Mucosa of gallbladder (tissue), 1 donor: ENCODE measurements around the gene DCLK3. TPM values are rescaled to one million over a fixed set of nuclear protein-coding genes. Genes with fewer than 3 reads are reported as not detected.

Source experiments
- DNase-seq: peaks from one replicate; pipeline ENCODE4 v3.0.0-alpha.2; 2020; ENCODE audit warnings: low spot score
- total RNA-seq: library from RNA; stranded (reverse); gene quantifications from one replicate; pipeline ENCODE4 v1.2.1, GENCODE V29; 2021
- donor health status: DM: no; HTN: no; CAD: no.

DCLK3 gene
- total RNA-seq, 1 donor from 2014 or later, result 0.12 TPM

- no peak for DNase-seq
Measured at GRCh38 chr3:36709826-36710365, 54.5 kb downstream of the DCLK3 start.

DNA sequence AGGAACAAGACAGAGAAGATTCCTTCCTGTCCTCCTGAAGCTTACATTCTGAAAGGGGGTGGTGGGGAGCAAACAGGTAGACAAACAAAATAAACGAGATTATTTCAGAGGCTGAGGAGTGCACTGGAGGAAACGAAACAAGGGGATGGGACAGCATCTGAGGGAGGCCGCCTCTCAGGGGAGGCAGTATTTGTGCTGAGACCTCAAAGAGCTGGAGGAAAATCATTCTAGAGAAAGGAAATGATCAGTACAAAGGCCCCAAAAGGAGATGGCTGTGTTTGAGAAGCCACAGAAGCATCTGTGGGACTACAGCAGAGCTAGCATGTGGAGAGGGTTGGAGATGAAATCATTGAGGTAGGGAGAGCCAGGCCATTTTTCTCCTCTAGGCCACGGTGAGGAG is 55.1 kb downstream of the DCLK3 start:
- DNase-seq, result no peak

DNA sequence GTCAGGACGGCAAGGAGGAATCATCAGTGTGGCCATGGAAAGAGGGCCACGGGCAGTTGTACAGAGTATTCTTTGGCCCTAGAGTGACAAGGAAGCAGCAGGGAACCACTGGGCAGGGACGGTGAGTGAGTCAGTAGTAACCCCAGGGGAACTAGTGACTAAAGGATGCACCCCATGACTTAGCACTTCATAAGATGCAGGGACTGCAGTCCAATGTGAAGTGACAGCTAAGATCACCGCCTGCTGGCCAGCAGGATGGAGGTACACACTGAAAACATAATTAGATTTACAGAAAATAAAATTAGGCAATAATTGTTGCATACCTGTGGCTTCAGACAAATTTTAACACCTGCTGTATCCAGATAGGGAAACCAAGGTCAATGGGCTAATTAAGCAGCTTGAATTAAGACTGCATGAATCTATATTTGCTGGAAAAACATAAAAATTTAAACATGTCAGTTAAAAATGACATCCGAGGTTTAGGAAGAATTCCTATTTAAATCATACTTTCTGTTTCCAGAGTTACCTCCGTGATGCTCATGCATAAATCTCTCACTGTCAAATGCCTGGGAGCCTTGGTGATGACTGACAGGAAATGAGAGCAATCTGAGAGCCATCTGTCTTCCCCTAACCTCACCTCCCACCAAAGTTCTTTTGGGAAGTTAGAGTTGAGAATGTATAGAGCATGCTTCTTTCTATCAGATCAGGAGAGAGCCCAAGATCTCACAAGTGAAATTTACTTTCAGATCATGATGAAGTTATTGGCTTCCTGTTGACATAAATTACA is 56.5 kb downstream of the DCLK3 start:
- no peak for DNase-seq

- DNase-seq, result no peak
Measured at GRCh38 chr3:36705015-36705414, 59.3 kb downstream of the DCLK3 start.

DNA sequence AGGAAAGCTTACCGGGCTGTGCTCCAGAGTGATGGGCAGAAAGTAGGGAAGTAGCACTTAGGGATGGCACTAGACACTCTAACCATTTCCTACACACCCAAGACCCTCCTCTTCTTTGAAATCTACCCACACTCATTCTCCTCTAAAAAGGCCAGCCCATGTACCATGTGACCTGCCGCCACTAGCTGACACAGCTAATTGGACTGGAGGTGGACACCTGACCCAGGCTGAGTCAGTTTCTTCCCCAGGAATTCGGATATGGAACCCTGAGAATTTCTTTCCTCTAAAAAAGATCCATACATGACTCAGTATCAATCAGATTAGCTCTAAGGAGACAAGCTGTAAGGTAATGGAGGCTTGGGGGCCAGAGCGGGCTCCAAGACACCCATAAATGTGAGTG is 60.1 kb downstream of the DCLK3 start:
- DNase-seq, result no peak

DNA sequence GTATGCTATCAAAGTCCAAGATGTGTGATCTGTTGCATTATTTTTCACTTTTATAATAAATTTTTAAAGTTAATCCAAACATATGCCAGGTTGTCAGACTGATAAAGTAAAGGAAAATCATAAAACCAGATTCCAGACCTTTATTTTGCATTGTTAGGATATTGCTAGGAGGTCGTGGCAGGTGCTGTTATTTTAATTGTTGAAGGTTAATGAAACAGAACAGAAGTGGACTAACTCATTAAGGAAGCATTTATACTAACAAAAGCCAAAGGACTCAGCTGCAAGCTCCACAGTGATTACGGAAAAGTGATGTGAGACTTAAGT is 63.1 kb downstream of the DCLK3 start:
- DNase-seq, result no peak

DNA sequence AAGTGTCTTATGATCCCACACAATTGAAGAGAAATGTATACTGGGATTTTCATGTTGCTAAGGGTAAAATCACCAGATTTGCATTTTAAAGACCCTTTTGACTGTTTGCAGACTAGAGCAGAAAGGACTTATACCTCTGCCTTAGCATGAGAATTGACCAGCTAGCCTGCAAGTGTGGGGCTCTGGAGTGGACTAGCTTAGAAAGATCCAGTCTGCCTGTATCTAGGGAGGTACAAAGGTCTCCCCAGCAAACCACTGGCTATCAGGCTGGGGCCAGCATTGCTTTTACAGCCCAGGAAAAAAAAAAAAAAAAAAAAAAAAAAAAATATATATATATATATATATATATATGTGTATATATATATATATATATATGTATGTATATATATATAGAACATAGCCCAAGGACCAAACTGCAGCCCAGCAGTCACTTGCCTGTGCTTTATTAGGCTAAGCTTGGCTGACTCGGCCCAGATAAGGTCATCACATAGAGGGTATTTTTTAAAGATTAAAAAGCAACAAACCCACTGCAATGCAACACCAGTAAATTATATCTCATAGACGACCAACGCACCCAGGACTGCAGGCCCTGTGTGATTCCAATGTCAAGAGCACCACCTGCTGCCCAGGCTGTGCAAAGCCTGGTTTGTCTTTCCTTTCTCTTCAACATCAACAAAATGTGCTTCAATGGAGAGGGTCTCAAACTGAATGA is 63.7 kb downstream of the DCLK3 start:
- DNase-seq, result peak; percentile 24

- DNase-seq, result no peak
Measured at GRCh38 chr3:36698314-36698713, 66.0 kb downstream of the DCLK3 start.

DNA sequence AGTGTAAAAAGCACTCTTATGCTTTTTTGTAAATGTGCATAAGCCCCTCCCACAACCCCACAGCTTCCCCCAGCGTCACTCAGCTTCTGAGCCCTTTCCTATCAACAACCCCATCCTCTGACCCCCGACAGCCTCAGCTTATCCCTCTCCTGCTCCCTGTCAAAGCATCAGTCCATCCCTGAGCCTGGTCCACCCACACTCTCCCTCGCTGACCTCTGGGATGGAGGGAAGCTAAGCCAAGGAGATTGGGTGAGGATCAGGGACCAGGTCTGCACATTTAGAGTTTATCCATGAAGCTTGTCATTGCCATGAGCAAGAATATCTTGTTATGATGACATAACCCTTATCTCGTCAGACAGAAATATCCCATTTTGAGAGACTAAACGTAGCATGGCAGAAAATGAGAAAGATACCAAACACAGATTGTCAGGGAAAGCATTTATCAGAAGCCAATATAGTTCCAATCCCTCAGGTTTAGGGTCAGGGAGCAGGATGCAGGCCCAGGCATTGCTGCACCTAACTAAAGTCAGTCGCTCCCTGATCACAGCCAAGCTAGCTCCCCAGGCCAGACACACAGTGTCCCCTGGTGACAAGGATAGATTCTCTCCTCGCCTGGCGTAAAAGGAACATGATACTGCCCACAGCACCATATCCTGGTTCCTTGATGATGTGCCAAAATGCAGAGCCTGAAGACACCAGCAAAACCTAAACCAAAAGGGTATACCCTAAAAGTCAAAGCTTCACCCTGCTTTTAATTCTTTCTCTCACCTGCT is 66.9 kb downstream of the DCLK3 start:
- DNase-seq, result no peak

GRCh38 chr3:36696799-36697198 is 67.6 kb downstream of the DCLK3 start:
- DNase-seq, result no peak

- DNase-seq, result no peak
Measured at GRCh38 chr3:36695769-36696137, 68.6 kb downstream of the DCLK3 start.

DNA sequence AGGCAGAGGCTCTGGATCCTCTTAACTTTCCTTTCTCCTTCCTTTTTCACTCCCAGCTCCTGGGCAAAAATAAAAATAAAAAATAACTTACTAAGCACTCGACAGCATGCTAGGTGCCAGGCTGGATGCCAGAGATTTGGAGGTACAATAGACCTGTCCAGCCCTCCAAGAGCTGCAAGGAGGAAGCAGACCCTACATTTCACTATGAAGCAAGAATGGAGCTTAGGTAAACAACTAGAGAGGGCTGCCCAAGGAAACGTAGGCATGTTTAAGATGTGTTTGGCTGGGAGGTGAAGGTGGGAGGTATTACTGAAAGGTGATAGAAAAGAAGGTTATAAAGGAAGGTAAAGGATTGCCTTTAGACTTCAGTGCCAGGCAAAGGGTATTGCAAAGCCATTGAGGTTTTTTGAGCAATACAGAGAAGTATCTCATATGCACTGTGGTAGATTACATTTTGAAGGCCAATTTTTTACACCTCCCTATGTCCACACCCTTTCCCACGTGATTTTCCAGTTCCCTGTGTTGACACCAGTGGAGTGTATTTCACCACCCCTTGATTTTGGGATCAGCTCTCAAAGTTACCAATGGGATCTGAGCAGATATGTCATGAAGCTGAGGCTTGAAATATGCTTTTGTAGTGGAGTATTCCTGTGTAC is 69.1 kb downstream of the DCLK3 start:
- DNase-seq, result no peak

GRCh38 chr3:36693670-36694069 is 70.7 kb downstream of the DCLK3 start:
- DNase-seq, result no peak

DNA sequence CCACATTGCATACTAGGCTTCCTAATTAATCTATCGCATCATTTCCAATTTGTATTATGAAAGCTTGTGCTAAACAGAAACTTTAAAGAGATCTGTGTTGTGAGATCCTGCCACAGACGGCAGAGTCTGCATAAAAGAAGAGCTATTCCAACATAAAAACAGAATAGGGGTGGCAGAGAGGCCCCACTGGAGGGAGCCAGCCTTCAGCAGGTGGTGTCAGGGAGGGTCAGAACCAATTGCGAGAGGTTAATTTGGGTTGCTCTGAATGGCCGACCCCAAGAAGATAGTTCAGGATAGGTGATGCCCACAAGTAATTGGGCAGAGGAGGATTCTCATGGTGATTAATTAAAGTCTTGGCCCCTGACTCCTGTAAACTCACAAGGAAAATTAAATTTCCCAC is 74.8 kb downstream of the DCLK3 start:
- DNase-seq, result no peak

- DNase-seq, result no peak
Measured at GRCh38 chr3:36688815-36689214, 75.5 kb downstream of the DCLK3 start.

DNA sequence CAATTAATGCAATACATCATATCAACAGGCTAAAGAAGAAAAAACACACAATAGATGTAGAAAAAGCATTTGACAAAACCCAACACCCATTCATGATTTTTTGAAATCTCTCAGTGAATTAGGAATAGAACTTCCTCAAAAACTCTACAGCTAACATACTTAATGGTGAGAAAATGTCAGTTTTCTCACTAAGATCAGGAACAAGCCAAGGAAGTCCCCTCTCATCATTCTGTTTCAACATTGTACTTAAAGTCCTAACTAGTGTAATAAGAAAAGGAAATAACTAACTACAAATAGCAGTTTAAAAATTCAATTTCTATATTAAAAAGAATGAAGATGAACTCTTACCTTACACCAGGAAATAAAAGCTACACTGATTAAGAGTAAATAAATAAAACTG is 77.8 kb downstream of the DCLK3 start:
- no peak for DNase-seq

- no peak for DNase-seq
Measured at GRCh38 chr3:36681867-36682266, 82.5 kb downstream of the DCLK3 start.

DNA sequence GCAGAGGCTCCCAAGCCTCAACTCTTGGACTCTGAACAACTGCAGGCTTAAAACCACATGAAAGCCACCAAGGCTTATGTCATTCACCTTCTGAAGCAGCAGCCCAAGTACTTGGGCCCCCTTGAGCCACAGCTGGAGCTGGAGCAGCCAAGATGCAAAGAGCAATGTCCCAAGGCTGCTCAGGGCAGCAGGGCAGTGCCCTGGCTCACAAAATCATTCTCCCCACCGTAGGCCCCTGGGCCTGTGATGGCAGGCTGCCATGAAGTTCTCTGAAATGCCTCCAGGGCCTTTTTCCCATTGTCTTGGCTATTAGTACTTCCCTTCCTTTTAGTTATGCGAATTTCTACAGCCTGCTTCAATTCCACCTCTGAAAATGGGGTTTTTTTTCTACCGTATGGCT is 83.4 kb downstream of the DCLK3 start:
- DNase-seq, result no peak

DNA sequence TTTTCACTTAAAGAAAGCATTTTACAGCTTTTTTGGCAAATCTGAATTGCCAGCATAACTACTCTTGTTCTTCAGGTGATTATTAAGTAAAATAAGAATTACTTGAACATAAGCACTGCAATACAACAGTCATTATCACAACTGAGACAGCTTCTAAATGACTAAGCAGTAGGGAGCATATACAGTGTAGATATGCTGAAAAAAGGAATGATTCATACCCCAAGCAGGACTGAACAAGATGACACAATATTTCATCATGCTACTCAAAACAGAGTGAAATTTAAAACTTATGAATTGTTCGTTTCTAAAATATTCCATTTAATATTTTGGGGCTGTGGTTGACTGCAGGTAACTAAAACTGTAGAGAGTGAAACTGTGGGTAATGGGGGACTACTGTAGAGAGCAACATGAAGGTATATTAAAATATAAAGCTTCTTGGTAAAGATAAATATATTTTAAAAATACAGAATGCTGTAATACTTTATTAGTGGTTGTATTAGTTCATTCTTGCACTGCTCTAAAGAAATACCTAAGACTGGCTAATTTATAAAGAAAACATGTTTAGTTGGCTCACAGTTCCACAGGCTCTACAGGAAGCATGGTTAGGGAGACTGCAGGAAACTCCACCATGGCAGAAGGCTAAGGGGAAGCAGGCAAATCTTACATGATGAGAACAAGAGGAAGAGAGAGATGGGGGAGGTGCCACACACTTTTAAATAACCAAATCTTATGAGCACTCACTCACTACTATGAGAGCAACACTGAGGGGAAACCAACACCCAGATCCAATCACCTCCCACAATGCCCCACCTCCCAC is 84.8 kb downstream of the DCLK3 start:
- no peak for DNase-seq

DNA sequence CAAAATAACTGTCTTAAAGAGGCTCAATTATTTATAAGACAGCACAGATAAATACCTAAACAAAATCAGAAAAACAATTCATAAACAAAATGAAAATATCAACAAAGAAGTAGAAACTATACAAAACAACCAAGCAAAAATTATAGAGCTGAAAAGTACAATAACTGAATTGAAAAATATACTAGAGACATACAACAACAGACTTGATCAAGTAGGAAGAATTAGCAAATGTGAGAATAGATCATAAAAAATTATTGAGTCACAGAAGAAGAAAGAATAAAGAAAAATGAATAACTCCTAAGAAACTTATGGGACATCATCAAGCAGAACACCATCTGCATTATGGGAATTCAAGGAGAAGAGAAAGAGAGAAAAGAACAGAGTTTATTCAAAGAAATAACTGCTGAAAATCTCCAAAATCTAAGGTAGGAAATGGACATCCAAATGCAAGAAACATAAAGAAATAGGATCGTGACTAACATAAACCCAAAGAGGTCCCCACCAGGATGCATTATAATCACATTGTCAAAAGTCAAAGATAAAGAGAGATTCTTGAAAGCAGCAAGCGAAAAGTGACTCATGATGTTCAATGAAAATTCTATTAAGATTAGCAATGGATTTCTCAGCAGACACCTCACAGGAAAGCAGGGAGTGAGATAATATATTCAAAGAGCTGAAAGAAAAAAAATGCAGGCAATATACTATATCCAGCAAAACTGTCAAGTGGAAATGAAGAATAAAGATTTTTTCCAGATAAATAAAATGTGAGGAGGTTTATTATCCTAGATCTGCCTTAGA is 85.9 kb downstream of the DCLK3 start:
- DNase-seq, result no peak
